Chondrocyte (in vitro differentiated cells): ENCODE results near the gene MCM6. TPM values are rescaled to one million over a fixed set of nuclear protein-coding genes. Genes with fewer than 3 reads are reported as not detected.

ENCODE experiments used
- DNase-seq: peaks from one replicate; pipeline ENCODE4 v3.0.0; 2021; ENCODE audit warnings: mixed read lengths, low spot score
- H3K27ac Mint-ChIP-seq: one replicate; pipeline ENCODE4 v1.8.0; 2021; ENCODE audit warnings: mild to moderate bottlenecking, moderate library complexity, mixed read lengths; ENCODE audit not compliant: unreplicated experiment
- H3K27me3 Mint-ChIP-seq: 2 replicates; pipeline ENCODE4 v1.8.0; 2021; ENCODE audit warnings: low read depth, mixed read lengths
- H3K36me3 Mint-ChIP-seq: 2 replicates; pipeline ENCODE4 v1.8.0; 2021; ENCODE audit warnings: low read depth, mixed read lengths
- H3K4me1 Mint-ChIP-seq: 2 replicates; pipeline ENCODE4 v1.8.0; 2021; ENCODE audit warnings: low read depth, mild to moderate bottlenecking, mixed read lengths
- H3K4me3 Mint-ChIP-seq: one replicate; pipeline ENCODE4 v1.8.0; 2021; ENCODE audit warnings: mild to moderate bottlenecking, moderate library complexity, mixed read lengths; ENCODE audit not compliant: unreplicated experiment
- H3K9me3 Mint-ChIP-seq: 2 replicates; pipeline ENCODE4 v1.8.0; 2021; ENCODE audit warnings: low read depth, mixed read lengths
- total RNA-seq: library from RNA; stranded (reverse); gene quantifications from 3 replicates; pipeline ENCODE4 v1.2.1, GENCODE V29; 2021
- TF ChIP-seq, protein P1 (sequence below): fragments of 200-600 bp; sonication (generic); IDR thresholded peaks from 2 replicates; pipeline ENCODE4 v1.5.0; 2021; ENCODE audit warnings: antibody characterized with exemption, mild to moderate bottlenecking, moderate library complexity

The MCM6 gene
- total RNA-seq, 1 donor from 2014 or later: 22.2 TPM

GRCh38 chr2:135909976-135910375, 33.7 kb upstream of the MCM6 start:
- H3K4me3 Mint-ChIP-seq: no peak overlapping the region
- peaks cover 3% of the 10 kb centered on the region for H3K4me1 Mint-ChIP-seq
- no peak overlapping the region for H3K27ac Mint-ChIP-seq
- DNase-seq: no peak
- H3K27me3 Mint-ChIP-seq: no peaks in the 10 kb centered on the region
- TF ChIP-seq, protein P1, sequence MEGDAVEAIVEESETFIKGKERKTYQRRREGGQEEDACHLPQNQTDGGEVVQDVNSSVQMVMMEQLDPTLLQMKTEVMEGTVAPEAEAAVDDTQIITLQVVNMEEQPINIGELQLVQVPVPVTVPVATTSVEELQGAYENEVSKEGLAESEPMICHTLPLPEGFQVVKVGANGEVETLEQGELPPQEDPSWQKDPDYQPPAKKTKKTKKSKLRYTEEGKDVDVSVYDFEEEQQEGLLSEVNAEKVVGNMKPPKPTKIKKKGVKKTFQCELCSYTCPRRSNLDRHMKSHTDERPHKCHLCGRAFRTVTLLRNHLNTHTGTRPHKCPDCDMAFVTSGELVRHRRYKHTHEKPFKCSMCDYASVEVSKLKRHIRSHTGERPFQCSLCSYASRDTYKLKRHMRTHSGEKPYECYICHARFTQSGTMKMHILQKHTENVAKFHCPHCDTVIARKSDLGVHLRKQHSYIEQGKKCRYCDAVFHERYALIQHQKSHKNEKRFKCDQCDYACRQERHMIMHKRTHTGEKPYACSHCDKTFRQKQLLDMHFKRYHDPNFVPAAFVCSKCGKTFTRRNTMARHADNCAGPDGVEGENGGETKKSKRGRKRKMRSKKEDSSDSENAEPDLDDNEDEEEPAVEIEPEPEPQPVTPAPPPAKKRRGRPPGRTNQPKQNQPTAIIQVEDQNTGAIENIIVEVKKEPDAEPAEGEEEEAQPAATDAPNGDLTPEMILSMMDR: no peak
- no peaks in the 10 kb centered on the region for H3K9me3 Mint-ChIP-seq
- H3K36me3 Mint-ChIP-seq: peaks cover 25% of the 10 kb centered on the region

GRCh38 chr2:135905679-135906078, 29.4 kb upstream of the MCM6 start:
- TF ChIP-seq, protein P1: no peak
- no peaks in the 10 kb centered on the region for H3K9me3 Mint-ChIP-seq
- no peak overlapping the region for H3K27ac Mint-ChIP-seq
- DNase-seq: no peak
- H3K4me1 Mint-ChIP-seq: peaks cover 6% of the 10 kb centered on the region
- no peaks in the 10 kb centered on the region for H3K27me3 Mint-ChIP-seq
- no peak overlapping the region for H3K4me3 Mint-ChIP-seq
- H3K36me3 Mint-ChIP-seq: peaks cover 27% of the 10 kb centered on the region

DNA sequence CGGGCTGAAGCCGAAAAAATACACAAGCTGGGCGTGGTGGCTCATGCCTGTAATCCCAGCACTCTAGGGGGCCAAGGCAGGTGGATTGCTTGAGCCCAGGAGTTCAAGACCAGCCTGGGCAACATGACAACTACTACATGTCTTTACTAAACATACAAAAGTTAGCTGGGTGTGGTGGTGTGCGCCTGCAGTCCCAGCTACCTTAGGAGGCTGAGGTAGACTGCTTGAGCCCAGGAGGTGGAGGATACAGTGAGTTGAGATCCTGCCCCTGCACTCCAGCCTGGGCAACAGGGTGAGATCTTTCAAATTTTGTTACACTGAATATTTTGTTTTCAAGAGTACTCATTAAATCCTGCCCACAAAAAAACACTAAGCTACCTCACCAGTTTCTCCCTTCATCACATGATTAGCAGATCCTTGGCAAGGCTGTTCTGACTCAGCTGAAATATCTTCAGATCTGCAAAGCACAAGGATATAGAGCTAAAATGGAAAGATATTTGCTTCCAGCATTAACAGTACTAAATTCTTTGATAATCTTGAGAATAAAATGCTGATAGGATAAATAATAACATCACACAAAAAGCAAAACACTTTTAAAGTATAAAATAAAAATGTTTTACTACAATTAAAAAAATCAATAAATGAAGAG, 28.2 kb upstream of the MCM6 start:
- no peak overlapping the region for H3K27ac Mint-ChIP-seq
- no peak for DNase-seq
- H3K27me3 Mint-ChIP-seq: no peaks in the 10 kb centered on the region
- no peak overlapping the region for H3K4me3 Mint-ChIP-seq
- H3K4me1 Mint-ChIP-seq: peaks cover 4% of the 10 kb centered on the region
- H3K9me3 Mint-ChIP-seq: no peaks in the 10 kb centered on the region
- TF ChIP-seq, protein P1: no peak
- peaks cover 22% of the 10 kb centered on the region for H3K36me3 Mint-ChIP-seq

- Mint-ChIP-seq H3K4me1 (peaks cover 4% of the 10 kb centered on the region), H3K4me3 (no peak overlapping the region), H3K27ac (no peak overlapping the region), H3K9me3 (no peaks in the 10 kb centered on the region), H3K27me3 (no peaks in the 10 kb centered on the region), H3K36me3 (peaks cover 20% of the 10 kb centered on the region)
- TF ChIP-seq, protein P1: no peak
- no peak for DNase-seq
Measured at GRCh38 chr2:135903650-135904049, 27.4 kb upstream of the MCM6 start.

DNA sequence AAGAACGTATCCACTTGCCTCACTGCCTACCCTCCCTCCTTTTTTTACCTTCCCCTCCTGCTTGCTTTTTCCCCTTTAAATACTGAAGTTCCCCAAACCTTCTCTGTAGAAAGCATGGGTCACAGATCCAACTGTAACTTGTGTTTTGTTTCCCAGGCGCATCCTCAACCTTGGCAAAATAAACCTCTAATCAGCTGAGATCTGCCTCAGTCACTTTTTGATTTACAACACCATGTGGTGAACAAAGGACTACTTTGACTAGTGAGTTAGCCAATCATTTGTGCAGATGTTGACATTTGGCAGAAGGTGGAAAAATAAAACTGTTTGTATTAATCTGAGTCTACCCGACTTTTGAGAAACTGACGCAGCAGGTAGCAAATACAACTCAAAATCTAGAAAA, 23.3 kb upstream of the MCM6 start:
- TF ChIP-seq, protein P1: no peak
- Mint-ChIP-seq H3K36me3 (peaks cover 4% of the 10 kb centered on the region), H3K4me3 (no peak overlapping the region), H3K27me3 (no peaks in the 10 kb centered on the region), H3K9me3 (no peaks in the 10 kb centered on the region), H3K27ac (no peak overlapping the region), H3K4me1 (peaks cover 2% of the 10 kb centered on the region)
- DNase-seq: no peak
